HEK293 (cell line): ENCODE results near the gene TP53BP2.
"Not testable (repeated sequence)": the region's sequence is repeated elsewhere in the genome, so short reads cannot be mapped to it uniquely, and the experiment has no call there.

ENCODE experiments used
- CTCF ChIA-PET: fragments of 350-600 bp; formaldehyde crosslinking; extraction: SDS; loops from one replicate; lab custom pipeline; 2021; ENCODE audit warnings: antibody characterized with exemption; lab: Yijun Ruan, JAX
- POLR2A ChIA-PET: fragments of 300-600 bp; formaldehyde crosslinking; extraction: SDS; loops from one replicate; lab custom pipeline; 2020; ENCODE audit warnings: antibody characterized with exemption, inconsistent platforms; lab: Yijun Ruan, JAX
- H3K27ac ChIP-seq: fragments of 200-500 bp; sonication (Bioruptor generic); 2 replicates; pipeline ENCODE4 v1.5.1; 2014; ENCODE audit warnings: low read depth, low read length, control low read depth, inconsistent platforms; ENCODE audit errors: extremely low read depth
- H3K36me3 ChIP-seq, 2 experiments: fragments of 200-500 bp in 1 of 2; sonication (Bioruptor generic) in 1 of 2; 1 replicate in 1 of 2; 2 replicates in 1 of 2; pipeline ENCODE4 v1.5.1; 2014 to 2017; ENCODE audit warnings: inconsistent platforms in 2 of 2, low read length in 2 of 2; ENCODE audit not compliant: control insufficient read depth in 2 of 2, insufficient read depth in 1 of 2
- H3K4me1 ChIP-seq: fragments of 200-500 bp; sonication (Bioruptor generic); 2 replicates; pipeline ENCODE4 v1.5.1; 2014; ENCODE audit warnings: mild to moderate bottlenecking, low read length, inconsistent platforms; ENCODE audit not compliant: control insufficient read depth, insufficient read depth
- H3K4me3 ChIP-seq: 2 replicates; pipeline ENCODE4 v1.5.1; 2011; ENCODE audit warnings: low read depth, mild to moderate bottlenecking, control low read depth, low read length, moderate library complexity
- H3K9me3 ChIP-seq: fragments of 200-500 bp; sonication (Bioruptor generic); 2 replicates; pipeline ENCODE4 v1.5.1; 2014; ENCODE audit warnings: low read depth, low read length, inconsistent platforms; ENCODE audit not compliant: control insufficient read depth, insufficient read depth
- GFI1B ChIP-seq: fragments of 450-650 bp; formaldehyde crosslinking; IDR thresholded peaks from 2 replicates; pipeline ENCODE4 v1.5.1; 2016; ENCODE audit warnings: missing biosample characterization, missing genetic modification characterization
- OSR2 ChIP-seq: fragments of 450-650 bp; formaldehyde crosslinking; IDR thresholded peaks from 2 replicates; pipeline ENCODE4 v1.5.1; 2016; ENCODE audit warnings: missing biosample characterization, missing genetic modification characterization
- SCRT1 ChIP-seq: fragments of 450-650 bp; formaldehyde crosslinking; IDR thresholded peaks from 2 replicates; pipeline ENCODE4 v1.5.1; 2016; ENCODE audit warnings: missing biosample characterization, missing genetic modification characterization, borderline replicate concordance
- SCRT2 ChIP-seq: fragments of 450-650 bp; formaldehyde crosslinking; IDR thresholded peaks from 2 replicates; pipeline ENCODE4 v1.5.1; 2016; ENCODE audit warnings: missing biosample characterization, missing genetic modification characterization
- TRIM28 ChIP-seq: IDR thresholded peaks from 2 replicates; pipeline ENCODE4 v1.6.1; 2011; ENCODE audit warnings: low read length, control low read depth, borderline replicate concordance
- ZNF660 ChIP-seq: fragments of 450-650 bp; IDR thresholded peaks from 2 replicates; pipeline ENCODE4 v1.5.1; 2018; ENCODE audit warnings: missing biosample characterization, mild to moderate bottlenecking, missing genetic modification characterization
- ZSCAN23 ChIP-seq: fragments of 450-650 bp; formaldehyde crosslinking; IDR thresholded peaks from 2 replicates; pipeline ENCODE4 v1.5.1; 2016; ENCODE audit warnings: missing biosample characterization, missing genetic modification characterization
- TF ChIP-seq, protein P1 (sequence below): fragments of 450-650 bp; formaldehyde crosslinking; IDR thresholded peaks from 2 replicates; pipeline ENCODE4 v1.5.1; 2017; ENCODE audit warnings: missing biosample characterization, missing genetic modification characterization
- TF ChIP-seq, protein P2 (sequence below): fragments of 450-650 bp; formaldehyde crosslinking; IDR thresholded peaks from 2 replicates; pipeline ENCODE4 v1.5.1; 2016; ENCODE audit warnings: missing biosample characterization, missing genetic modification characterization
- TF ChIP-seq, protein P3 (sequence below): fragments of 450-650 bp; formaldehyde crosslinking; IDR thresholded peaks from 2 replicates; pipeline ENCODE4 v1.5.0; 2017; ENCODE audit warnings: missing biosample characterization, missing genetic modification characterization, borderline replicate concordance

Gene TP53BP2

DNA sequence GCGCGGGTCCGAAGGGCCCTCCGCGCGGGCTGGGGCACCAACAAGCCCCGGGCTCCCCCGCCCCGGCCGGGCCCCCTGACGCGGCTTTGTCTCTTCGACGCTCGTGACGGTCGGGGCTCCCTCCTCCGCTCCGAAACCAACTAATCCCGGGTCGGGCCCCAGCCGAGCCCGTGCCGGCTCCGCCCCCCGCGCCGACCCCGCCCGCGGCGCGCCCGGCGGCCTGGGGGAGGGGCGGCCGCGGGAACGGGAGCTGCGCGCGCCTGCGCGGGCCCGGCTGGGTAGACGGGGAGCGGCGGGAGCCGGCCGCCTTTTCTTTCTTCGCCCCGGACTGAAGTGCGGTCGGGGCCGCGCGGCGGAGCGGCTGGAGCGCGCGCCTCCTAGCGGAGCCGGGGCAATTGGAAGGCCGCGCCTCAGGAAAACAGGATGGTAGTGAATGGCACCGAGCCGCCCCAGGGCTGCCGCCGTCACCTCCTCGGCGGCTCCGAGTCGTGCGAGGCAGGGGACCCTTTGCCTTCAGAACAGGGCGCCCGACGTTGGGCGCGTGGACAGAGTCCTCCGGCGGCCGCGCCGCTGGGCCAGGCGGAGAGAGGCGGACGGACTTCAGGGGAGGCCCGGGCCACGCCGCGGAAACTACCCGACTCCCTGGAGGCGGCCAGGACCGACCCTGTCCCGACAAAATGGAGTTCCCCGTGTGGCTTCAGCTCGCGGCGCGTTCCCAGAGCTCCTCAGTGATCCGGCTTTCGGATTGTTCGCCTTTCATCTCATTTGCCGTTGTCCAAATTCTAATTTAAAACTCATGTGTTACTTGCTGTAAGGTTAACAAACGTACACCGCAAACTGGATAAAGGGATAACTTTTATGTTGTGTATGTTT is at the start of gene TP53BP2 (continued):
- TF ChIP-seq, protein P1, sequence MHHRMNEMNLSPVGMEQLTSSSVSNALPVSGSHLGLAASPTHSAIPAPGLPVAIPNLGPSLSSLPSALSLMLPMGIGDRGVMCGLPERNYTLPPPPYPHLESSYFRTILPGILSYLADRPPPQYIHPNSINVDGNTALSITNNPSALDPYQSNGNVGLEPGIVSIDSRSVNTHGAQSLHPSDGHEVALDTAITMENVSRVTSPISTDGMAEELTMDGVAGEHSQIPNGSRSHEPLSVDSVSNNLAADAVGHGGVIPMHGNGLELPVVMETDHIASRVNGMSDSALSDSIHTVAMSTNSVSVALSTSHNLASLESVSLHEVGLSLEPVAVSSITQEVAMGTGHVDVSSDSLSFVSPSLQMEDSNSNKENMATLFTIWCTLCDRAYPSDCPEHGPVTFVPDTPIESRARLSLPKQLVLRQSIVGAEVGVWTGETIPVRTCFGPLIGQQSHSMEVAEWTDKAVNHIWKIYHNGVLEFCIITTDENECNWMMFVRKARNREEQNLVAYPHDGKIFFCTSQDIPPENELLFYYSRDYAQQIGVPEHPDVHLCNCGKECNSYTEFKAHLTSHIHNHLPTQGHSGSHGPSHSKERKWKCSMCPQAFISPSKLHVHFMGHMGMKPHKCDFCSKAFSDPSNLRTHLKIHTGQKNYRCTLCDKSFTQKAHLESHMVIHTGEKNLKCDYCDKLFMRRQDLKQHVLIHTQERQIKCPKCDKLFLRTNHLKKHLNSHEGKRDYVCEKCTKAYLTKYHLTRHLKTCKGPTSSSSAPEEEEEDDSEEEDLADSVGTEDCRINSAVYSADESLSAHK (tag by site-specific recombination), result no peak
- TF ChIP-seq ZSCAN23 (tag by site-specific recombination) (peak; percentile 66), ZNF660 (peak; percentile 96), TRIM28 (no peak)

DNA sequence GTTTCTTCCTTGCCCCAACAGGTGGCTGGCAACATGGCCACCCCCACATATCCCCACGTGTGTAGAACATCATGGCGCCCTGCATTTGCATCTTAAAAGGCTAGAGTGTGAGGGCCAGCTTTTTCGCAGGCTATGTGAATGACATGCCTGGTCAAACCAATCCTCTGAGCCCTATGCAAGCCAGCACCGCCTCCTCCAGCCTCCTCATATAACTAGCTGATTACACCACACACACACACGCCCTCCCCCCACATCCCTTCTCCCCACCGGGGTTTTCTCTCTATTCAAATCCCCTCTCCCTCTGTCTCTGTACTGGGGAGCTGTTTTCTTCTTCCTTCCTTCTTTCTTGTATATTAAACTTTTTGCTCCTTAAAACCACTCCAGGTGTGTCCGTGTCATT is 44.7 kb upstream of the TP53BP2 start:
- H3K36me3 ChIP-seq, CTCF ChIA-PET, H3K4me1 ChIP-seq, H3K27ac ChIP-seq, H3K4me3 ChIP-seq, POLR2A ChIA-PET, H3K9me3 ChIP-seq: not testable (repeated sequence)

DNA sequence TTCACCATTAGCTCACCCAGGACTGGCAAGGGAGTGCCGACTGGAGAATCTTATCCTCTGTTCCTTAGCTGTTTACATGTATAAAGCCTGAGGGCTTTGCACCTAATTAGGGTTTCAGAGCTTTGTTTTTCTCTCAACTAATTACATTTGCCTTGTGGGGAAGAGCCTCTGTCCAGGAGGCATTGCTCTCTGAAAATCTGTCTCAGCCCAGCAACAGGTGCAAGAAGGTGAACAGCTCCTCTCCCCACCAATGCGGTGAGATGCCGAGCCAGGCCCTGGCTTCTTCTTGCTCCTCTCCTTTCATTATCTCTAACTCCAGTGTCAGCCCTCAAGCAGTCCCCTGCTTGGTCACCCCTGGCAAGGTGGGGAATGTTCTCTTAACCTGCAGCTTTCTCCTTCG is 43.6 kb upstream of the TP53BP2 start:
- H3K9me3 ChIP-seq, H3K4me1 ChIP-seq, H3K27ac ChIP-seq, H3K36me3 ChIP-seq, H3K4me3 ChIP-seq, POLR2A ChIA-PET, CTCF ChIA-PET: not testable (repeated sequence)
- peak; percentile 93 for TF ChIP-seq SCRT2 (tag by site-specific recombination)
- TF ChIP-seq SCRT1 (tag by site-specific recombination), result peak; percentile 69; the same call in 1 of the 2 replicates

DNA sequence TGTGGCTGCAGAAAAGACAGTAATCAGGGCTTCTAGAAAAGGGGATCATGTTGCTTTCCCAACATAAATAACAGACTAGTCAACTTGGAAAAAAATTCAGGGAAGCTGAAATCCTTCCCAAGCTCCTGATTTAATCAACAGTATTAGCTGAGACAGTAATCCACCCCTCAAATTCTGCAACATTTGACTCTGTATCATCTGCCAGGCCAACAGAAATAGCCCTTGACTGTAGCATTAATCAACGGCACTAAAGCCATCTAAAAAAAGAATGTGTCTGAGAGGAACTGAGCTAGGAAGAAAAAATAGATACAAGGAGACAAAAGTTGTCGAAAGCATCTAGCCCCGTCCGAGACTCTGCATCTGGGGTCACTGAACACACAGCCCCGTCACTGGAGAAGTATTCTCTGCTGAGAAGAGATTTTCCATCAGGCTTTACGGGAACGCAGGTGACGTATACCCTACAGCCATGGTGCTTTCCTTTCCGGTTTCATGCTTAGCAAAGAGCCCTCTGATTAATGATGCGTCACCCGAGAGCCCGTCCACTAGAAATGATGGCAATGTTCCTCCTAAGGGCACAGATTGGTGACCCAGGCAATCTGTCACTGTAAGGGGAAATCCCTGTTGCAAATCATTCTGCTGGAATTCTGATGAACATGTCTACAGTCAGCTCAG is 42.1 kb upstream of the TP53BP2 start:
- ChIA-PET POLR2A (no interaction called here), CTCF (interaction anchor here (1.5 to 2.5 kb wide), 3 partner anchors 33 to 192 kb away, joined by 4 to 9 read pairs (median 5); no protein-coding TSS in a partner anchor)
- Histone ChIP-seq H3K4me1 (peaks cover 4% of the 10 kb centered on the region), H3K27ac (no peak overlapping the region), H3K36me3 (no peaks in the 10 kb centered on the region), H3K4me3 (no peak overlapping the region), H3K9me3 (no peaks in the 10 kb centered on the region)
- no peak for TF ChIP-seq OSR2 (tag by site-specific recombination)
- TF ChIP-seq, protein P2, sequence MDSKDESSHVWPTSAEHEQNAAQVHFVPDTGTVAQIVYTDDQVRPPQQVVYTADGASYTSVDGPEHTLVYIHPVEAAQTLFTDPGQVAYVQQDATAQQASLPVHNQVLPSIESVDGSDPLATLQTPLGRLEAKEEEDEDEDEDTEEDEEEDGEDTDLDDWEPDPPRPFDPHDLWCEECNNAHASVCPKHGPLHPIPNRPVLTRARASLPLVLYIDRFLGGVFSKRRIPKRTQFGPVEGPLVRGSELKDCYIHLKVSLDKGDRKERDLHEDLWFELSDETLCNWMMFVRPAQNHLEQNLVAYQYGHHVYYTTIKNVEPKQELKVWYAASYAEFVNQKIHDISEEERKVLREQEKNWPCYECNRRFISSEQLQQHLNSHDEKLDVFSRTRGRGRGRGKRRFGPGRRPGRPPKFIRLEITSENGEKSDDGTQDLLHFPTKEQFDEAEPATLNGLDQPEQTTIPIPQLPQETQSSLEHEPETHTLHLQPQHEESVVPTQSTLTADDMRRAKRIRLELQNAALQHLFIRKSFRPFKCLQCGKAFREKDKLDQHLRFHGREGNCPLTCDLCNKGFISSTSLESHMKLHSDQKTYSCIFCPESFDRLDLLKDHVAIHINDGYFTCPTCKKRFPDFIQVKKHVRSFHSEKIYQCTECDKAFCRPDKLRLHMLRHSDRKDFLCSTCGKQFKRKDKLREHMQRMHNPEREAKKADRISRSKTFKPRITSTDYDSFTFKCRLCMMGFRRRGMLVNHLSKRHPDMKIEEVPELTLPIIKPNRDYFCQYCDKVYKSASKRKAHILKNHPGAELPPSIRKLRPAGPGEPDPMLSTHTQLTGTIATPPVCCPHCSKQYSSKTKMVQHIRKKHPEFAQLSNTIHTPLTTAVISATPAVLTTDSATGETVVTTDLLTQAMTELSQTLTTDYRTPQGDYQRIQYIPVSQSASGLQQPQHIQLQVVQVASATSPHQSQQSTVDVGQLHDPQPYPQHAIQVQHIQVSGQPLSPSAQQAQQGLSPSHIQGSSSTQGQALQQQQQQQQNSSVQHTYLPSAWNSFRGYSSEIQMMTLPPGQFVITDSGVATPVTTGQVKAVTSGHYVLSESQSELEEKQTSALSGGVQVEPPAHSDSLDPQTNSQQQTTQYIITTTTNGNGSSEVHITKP, result peak; percentile 54
- TF ChIP-seq, protein P3, sequence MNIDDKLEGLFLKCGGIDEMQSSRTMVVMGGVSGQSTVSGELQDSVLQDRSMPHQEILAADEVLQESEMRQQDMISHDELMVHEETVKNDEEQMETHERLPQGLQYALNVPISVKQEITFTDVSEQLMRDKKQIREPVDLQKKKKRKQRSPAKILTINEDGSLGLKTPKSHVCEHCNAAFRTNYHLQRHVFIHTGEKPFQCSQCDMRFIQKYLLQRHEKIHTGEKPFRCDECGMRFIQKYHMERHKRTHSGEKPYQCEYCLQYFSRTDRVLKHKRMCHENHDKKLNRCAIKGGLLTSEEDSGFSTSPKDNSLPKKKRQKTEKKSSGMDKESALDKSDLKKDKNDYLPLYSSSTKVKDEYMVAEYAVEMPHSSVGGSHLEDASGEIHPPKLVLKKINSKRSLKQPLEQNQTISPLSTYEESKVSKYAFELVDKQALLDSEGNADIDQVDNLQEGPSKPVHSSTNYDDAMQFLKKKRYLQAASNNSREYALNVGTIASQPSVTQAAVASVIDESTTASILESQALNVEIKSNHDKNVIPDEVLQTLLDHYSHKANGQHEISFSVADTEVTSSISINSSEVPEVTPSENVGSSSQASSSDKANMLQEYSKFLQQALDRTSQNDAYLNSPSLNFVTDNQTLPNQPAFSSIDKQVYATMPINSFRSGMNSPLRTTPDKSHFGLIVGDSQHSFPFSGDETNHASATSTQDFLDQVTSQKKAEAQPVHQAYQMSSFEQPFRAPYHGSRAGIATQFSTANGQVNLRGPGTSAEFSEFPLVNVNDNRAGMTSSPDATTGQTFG (tag by site-specific recombination), result no peak
- TF ChIP-seq GFI1B, result peak; percentile 27; the same call in 1 of the 2 replicates
